Smooth muscle cell (in vitro differentiated cells): ENCODE measurements around the gene SPATA24. TPM values are rescaled to one million over a fixed set of nuclear protein-coding genes. Genes with fewer than 3 reads are reported as not detected.

Experiments used
- DNase-seq: peaks from one replicate; lab custom pipeline; 2025; ENCODE audit not compliant: unreplicated experiment; lab: John Stamatoyannopoulos, UW
- H2AFZ ChIP-seq: fragments of 200-600 bp; sonication (generic); 2 replicates; pipeline ENCODE4 v1.6.0; 2016; ENCODE audit warnings: antibody characterized with exemption, low read depth, mild to moderate bottlenecking
- H3F3A ChIP-seq: fragments of 200-600 bp; sonication (generic); 2 replicates; pipeline ENCODE4 v1.6.0; 2017; ENCODE audit warnings: antibody characterized with exemption, low read depth
- H3K27ac ChIP-seq: fragments of 200-600 bp; sonication (generic); 2 replicates; pipeline ENCODE4 v1.5.1; 2016; ENCODE audit warnings: low read depth, mild to moderate bottlenecking
- H3K27me3 ChIP-seq: fragments of 200-600 bp; sonication (generic); 2 replicates; pipeline ENCODE4 v1.6.1; 2016; ENCODE audit warnings: low read depth, mild to moderate bottlenecking
- H3K36me3 ChIP-seq: fragments of 200-600 bp; sonication (generic); 2 replicates; pipeline ENCODE4 v1.5.1; 2016; ENCODE audit warnings: low read depth
- H3K4me1 ChIP-seq: fragments of 200-600 bp; sonication (generic); 2 replicates; pipeline ENCODE4 v1.5.1; 2016; ENCODE audit warnings: low read depth
- H3K4me2 ChIP-seq: fragments of 200-600 bp; sonication (generic); 2 replicates; pipeline ENCODE4 v1.6.0; 2016; ENCODE audit warnings: mild to moderate bottlenecking
- H3K4me3 ChIP-seq: fragments of 200-600 bp; sonication (generic); 2 replicates; pipeline ENCODE4 v1.5.1; 2016; ENCODE audit warnings: mild to moderate bottlenecking
- H3K79me2 ChIP-seq: fragments of 200-600 bp; sonication (generic); 2 replicates; pipeline ENCODE4 v1.6.0; 2016; ENCODE audit warnings: low read depth, mild to moderate bottlenecking
- H3K9ac ChIP-seq: fragments of 200-600 bp; sonication (generic); 2 replicates; pipeline ENCODE4 v1.6.0; 2016; ENCODE audit warnings: low read depth
- H3K9me3 ChIP-seq: fragments of 200-600 bp; sonication (generic); replicated peaks from 2 replicates; pipeline ENCODE4 v1.5.1; 2016; ENCODE audit warnings: low read depth
- H4K20me1 ChIP-seq: fragments of 200-600 bp; sonication (generic); 2 replicates; pipeline ENCODE4 v1.6.0; 2016; ENCODE audit warnings: low read depth
- WGBS: methylation state at CpG from one replicate; pipeline ENCODE4 v1.1.7; 2016; ENCODE audit warnings: low lambda C conversion rate; 5-methylcytosine and 5-hydroxymethylcytosine counted together
- polyA plus RNA-seq: library from polyadenylated mRNA; unstranded; fragments of >200 nt; fragmentation: Nextera tagmentation; extraction: Ambion mirVana; gene quantifications from 2 replicates; pipeline ENCODE4 v1.2.1, GENCODE V29; 2016
- total RNA-seq: library from RNA; depleted of rRNA; stranded (reverse); fragments of >200 nt; gene quantifications from 2 replicates; pipeline ENCODE4 v1.2.3, GENCODE V29; 2014
- TF ChIP-seq, protein P1 (sequence below): fragments of 200-600 bp; sonication (generic); IDR thresholded peaks from 2 replicates; pipeline ENCODE4 v1.5.1; 2017; ENCODE audit warnings: borderline replicate concordance, mild to moderate bottlenecking, antibody characterized with exemption; ENCODE audit not compliant: insufficient read depth, poor library complexity, severe bottlenecking

Gene SPATA24
- total and polyA plus RNA-seq, 2 experiments from 2014 or later, result 2.0 to 2.6 TPM

DNA sequence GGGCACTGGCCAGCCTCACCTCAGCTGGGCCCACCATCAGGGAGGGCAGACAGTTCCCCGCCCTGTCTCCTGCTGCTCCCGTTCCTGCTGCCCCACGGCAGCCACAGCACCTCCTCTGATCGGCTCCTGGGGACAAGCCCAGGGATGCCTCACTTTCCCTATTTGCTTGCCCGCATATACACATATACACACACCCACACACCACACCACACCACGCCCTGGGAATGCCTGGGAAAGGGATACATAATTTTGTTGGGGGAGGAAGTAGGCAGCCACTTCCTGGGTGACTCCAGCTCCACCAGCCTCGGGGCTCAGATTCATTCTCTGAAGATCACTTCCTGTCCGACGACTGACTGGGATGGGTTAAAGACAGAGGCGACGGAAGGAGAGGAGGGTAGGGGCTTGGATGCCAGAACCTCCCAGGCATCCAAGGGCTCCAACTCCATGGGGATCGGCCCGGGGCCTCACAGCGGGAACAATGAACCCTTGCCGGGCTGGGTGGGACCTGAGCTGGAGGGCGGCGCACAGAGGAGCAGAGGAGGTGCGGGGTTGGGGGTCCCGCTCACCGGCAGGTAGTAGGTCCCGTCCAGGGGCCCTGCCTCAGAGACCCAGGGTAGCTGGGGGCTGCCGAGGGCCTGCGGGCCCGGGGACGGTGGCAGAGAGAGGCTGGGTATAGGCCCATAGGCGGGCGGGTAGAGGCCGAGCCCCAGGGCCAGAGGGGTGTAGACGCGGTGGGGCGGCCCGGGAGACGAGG lies 12.1 kb downstream of the SPATA24 start:
- Histone ChIP-seq H3K36me3 (no peaks in the 10 kb centered on the region), H3K4me3 (peak overlapping the region; percentile 55), H3K27me3 (no peaks in the 10 kb centered on the region), H3K79me2 (no peaks in the 10 kb centered on the region), H3K4me1 (peaks cover 6% of the 10 kb centered on the region), H3K9me3 (no peaks in the 10 kb centered on the region), H3K9ac (no peak overlapping the region), H3K27ac (no peak overlapping the region), H3F3A (no peaks in the 10 kb centered on the region), H3K4me2 (peak overlapping the region; percentile 85), H4K20me1 (peaks cover 22% of the 10 kb centered on the region), H2AFZ (no peak overlapping the region)
- TF ChIP-seq, protein P1, sequence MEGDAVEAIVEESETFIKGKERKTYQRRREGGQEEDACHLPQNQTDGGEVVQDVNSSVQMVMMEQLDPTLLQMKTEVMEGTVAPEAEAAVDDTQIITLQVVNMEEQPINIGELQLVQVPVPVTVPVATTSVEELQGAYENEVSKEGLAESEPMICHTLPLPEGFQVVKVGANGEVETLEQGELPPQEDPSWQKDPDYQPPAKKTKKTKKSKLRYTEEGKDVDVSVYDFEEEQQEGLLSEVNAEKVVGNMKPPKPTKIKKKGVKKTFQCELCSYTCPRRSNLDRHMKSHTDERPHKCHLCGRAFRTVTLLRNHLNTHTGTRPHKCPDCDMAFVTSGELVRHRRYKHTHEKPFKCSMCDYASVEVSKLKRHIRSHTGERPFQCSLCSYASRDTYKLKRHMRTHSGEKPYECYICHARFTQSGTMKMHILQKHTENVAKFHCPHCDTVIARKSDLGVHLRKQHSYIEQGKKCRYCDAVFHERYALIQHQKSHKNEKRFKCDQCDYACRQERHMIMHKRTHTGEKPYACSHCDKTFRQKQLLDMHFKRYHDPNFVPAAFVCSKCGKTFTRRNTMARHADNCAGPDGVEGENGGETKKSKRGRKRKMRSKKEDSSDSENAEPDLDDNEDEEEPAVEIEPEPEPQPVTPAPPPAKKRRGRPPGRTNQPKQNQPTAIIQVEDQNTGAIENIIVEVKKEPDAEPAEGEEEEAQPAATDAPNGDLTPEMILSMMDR, result no peak
- 72% methylated on average over 30 of the region's 33 CpGs for WGBS
- DNase-seq, result no peak

DNA sequence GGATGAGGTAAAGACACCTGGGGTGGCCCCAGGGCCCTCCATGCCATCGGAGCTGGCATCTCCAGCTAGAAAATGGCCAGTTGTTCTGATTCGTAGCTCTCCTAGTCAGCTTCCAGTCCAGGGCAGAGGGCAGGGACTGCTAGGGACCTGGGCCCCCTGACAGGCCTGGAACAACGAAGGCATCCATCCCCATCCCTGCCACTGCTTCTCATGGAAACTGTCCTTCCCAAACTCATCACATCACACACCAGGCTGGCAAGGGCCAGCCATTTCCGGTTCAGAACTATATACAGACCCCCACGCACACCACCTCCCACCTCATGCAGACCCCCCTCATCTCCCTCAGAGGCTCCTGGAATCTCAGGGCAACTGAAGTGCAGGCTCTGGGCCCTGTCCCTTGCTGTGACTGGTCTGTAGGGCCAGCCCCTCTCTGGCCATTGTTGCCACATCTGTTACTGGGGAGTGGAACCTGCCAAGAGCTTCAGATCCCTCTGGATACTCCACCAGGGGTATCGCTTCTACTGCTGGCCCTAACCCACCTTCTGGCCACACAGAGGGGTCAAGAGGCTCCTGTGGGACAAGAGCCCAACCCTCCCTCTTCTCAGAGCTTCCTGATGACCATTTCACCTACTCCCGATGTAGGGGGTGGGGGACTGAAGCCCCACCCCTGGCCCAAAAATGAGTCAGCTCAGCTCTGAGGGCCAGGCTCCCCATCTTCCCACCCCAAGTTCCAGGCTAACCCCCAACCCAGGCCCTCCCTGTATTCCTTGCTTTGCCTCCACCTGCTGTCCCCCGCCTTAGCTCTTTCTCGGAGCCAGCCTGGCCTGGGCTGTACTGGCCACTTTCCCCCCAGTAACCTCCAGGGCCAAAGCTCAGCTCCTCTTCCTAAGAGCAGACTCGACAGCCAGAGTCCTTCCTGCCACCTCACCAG lies 13.0 kb downstream of the SPATA24 start:
- H4K20me1 ChIP-seq, result peaks cover 22% of the 10 kb centered on the region
- H2AFZ ChIP-seq, result no peak overlapping the region
- H3F3A ChIP-seq, result no peaks in the 10 kb centered on the region
- no peaks in the 10 kb centered on the region for H3K36me3 ChIP-seq
- no peak overlapping the region for H3K4me2 ChIP-seq
- no peak overlapping the region for H3K4me3 ChIP-seq
- no peaks in the 10 kb centered on the region for H3K79me2 ChIP-seq
- H3K9me3 ChIP-seq, result no peaks in the 10 kb centered on the region
- H3K27ac ChIP-seq, result no peak overlapping the region
- no peak for DNase-seq
- no peak overlapping the region for H3K9ac ChIP-seq
- TF ChIP-seq, protein P1, result no peak
- no peaks in the 10 kb centered on the region for H3K27me3 ChIP-seq
- peaks cover 6% of the 10 kb centered on the region for H3K4me1 ChIP-seq
- 95% methylated on average over 10 of the region's 10 CpGs for WGBS

DNA sequence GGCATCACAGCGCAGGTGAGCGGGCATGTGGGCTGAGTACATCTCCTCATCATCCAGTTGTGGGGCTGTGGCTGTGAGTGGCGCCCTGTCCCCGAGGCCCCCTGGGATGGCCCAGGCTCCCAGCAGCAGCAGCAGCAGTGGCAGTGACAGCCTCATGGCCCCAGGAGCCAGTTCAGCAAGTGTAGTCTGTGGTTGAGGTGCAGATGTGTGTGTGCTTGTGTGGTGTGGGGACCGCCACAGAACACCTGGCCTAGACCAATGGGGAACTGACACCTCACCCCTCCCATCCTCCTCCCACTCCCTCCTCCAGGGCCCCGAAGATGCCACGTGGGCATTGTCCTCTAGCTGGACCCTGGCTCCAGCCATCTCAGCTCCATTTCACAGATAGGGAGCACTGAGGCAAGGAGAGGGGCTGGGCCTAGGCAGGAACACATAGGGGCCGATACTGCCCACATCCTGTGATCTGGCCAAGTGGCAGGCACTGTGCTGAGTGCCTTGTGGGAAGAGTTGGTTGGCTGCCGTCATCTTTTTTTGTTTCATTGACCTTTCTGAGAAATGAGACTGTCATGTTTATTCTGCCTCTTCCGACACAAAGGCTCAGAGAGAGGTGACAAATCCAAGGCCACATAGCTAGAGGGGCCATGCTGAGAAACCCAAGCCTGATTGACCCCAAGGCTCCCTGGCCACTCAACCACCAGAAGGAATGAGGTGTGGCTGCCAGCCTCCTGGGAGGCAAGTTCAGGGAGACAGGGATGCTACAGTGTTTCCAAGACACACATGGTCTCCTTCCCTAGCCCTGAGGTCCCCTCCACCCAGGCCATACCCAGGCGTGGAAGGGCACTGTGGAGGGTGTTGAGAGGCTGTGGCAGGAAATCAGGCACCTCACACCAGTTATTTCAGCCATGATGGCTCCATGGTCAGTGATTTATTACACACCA lies 13.9 kb downstream of the SPATA24 start, which contains the start of gene MZB1:
MZB1 (minus strand) TSS at position 213 of the 938 bp plus-strand sequence; CDS start at position 156, 57 bp downstream.
- H3K4me2 ChIP-seq, result no peak within 1 kb of the TSS
- no peaks in the 10 kb centered on the region for H3K27me3 ChIP-seq
- H3K27ac ChIP-seq, result no peak within 1 kb of the TSS
- no peak within 1 kb of the TSS for H3K4me3 ChIP-seq
- H4K20me1 ChIP-seq, result peaks cover 22% of the 10 kb centered on the region
- no peak for DNase-seq
- H3K36me3 ChIP-seq, result no peaks in the 10 kb centered on the region
- no peak within 1 kb of the TSS for H2AFZ ChIP-seq
- H3F3A ChIP-seq, result no peaks in the 10 kb centered on the region
- TF ChIP-seq, protein P1, result no peak
- no peaks in the 10 kb centered on the region for H3K9me3 ChIP-seq
- H3K79me2 ChIP-seq, result no peaks in the 10 kb centered on the region
- no peak within 1 kb of the TSS for H3K9ac ChIP-seq
- peaks cover 6% of the 10 kb centered on the region for H3K4me1 ChIP-seq
- WGBS, result 87% methylated on average over 11 of the region's 11 CpGs
